HG03108 (cell line): ENCODE measurements around the gene PTPA.
"Not testable (repeated sequence)": the region's sequence is repeated elsewhere in the genome, so short reads cannot be mapped to it uniquely, and the experiment has no call there.

ENCODE experiments used
- ATAC-seq: cut with Tn5 transposase; IDR thresholded peaks from one replicate; pipeline ENCODE4 v1.9.1; 2021; ENCODE audit warnings: moderate library complexity; ENCODE audit not compliant: unreplicated experiment

PTPA gene

GRCh38 chr9:129150672-129151211 lies 39.5 kb downstream of the PTPA start:
- ATAC-seq, result no peak

- ATAC-seq, result no peak
Observed at GRCh38 chr9:129151469-129151868, 40.3 kb downstream of the PTPA start.

GRCh38 chr9:129154866-129155477 lies 43.8 kb downstream of the PTPA start:
- ATAC-seq, result no peak

GRCh38 chr9:129156163-129156562 lies 44.9 kb downstream of the PTPA start:
- ATAC-seq, result no peak

- ATAC-seq, result no peak
Observed at GRCh38 chr9:129160712-129161533, 49.7 kb downstream of the PTPA start.

GRCh38 chr9:129161534-129161837 lies 50.3 kb downstream of the PTPA start:
- ATAC-seq, result no peak

- ATAC-seq, result no peak
Observed at GRCh38 chr9:129162497-129163197, 51.4 kb downstream of the PTPA start.

- ATAC-seq, result not testable (repeated sequence)
Observed at GRCh38 chr9:129163198-129163670, 52.0 kb downstream of the PTPA start.

- ATAC-seq, result no peak
Observed at GRCh38 chr9:129163753-129164152, 52.5 kb downstream of the PTPA start.

GRCh38 chr9:129164246-129164930 lies 53.2 kb downstream of the PTPA start:
- ATAC-seq, result no peak

GRCh38 chr9:129165198-129165597 lies 54.0 kb downstream of the PTPA start:
- ATAC-seq, result no peak

- no peak for ATAC-seq
Observed at GRCh38 chr9:129166623-129167557, 55.7 kb downstream of the PTPA start.

GRCh38 chr9:129170229-129170628 lies 59.0 kb downstream of the PTPA start:
- ATAC-seq, result no peak

- ATAC-seq, result no peak
Observed at GRCh38 chr9:129171993-129172751, 61.0 kb downstream of the PTPA start.

- ATAC-seq, result no peak
Observed at GRCh38 chr9:129172816-129173215, 61.6 kb downstream of the PTPA start.

- no peak for ATAC-seq
Observed at GRCh38 chr9:129173296-129174101, 62.3 kb downstream of the PTPA start.

GRCh38 chr9:129174102-129174723 lies 63.0 kb downstream of the PTPA start:
- no peak for ATAC-seq
